Right lobe of liver (tissue), 6 donors: Measurements from ENCODE around the gene INTS1. TPM values are rescaled to one million over a fixed set of nuclear protein-coding genes. Genes with fewer than 3 reads are reported as not detected.
A peak's percentile ranks its signal among the peaks of the same experiment; 100 is the strongest.

ENCODE experiments used
- ATAC-seq, 4 donors: fragments of 200-7000 bp; cut with Tn5 transposase; one replicate each; pipeline ENCODE4 v1.9.1; 2020; ENCODE audit warnings: mild to moderate bottlenecking in 4 of 4, moderate library complexity in 4 of 4
- DNase-seq, 3 donors: peaks; one replicate each; pipeline ENCODE4 v3.0.0-alpha.2; 2020
- H3K27ac ChIP-seq, 3 donors: fragments of 200-600 bp; one replicate each; pipeline ENCODE4 v1.8.0; 2022
- H3K27me3 ChIP-seq, 2 donors: fragments of 200-600 bp; one replicate each; pipeline ENCODE4 v1.8.0; 2022
- H3K36me3 ChIP-seq, 4 donors: fragments of 200-600 bp; sonication (generic) in 1 of 4; one replicate each; pipeline versions ENCODE4 v1.5.1 to v1.8.0; 2017 to 2022; ENCODE audit warnings: control low read depth in 1 of 4
- H3K4me1 ChIP-seq, 4 donors: fragments of 200-600 bp; sonication (generic) in 1 of 4; one replicate each; pipeline versions ENCODE4 v1.5.1 to v1.8.0; 2017 to 2022; ENCODE audit warnings: control low read depth in 1 of 4
- H3K4me3 ChIP-seq, 3 donors: fragments of 200-600 bp; one replicate each; pipeline ENCODE4 v1.8.0; 2022
- H3K9me3 ChIP-seq, 4 donors: fragments of 200-600 bp; sonication (generic) in 1 of 4; one replicate each; pipeline versions ENCODE4 v1.5.1 to v1.8.0; 2017 to 2022; ENCODE audit warnings: control low read depth in 1 of 4
- POLR2A ChIP-seq: fragments of 450-650 bp; IDR thresholded peaks from one replicate; pipeline ENCODE4 v1.6.1; 2017; ENCODE audit warnings: antibody characterized with exemption, mild to moderate bottlenecking
- WGBS: methylation state at CpG from one replicate; pipeline ENCODE4 v1.1.6; 2018; ENCODE audit warnings: low coverage, low lambda C conversion rate; ENCODE audit not compliant: insufficient coverage; ENCODE audit errors: missing lambda C conversion rate; 5-methylcytosine and 5-hydroxymethylcytosine counted together
- intact Hi-C, 2 donors: fragments of 100-400 bp; cut with DNase I; formaldehyde crosslinking; loops; one replicate each; pipeline versions ENCODE4 v1.11.2 to v1.14.1; 2022
- total RNA-seq, 6 experiments: library from RNA; depleted of rRNA in 2 of 6; stranded (reverse); fragments of >200 nt in 2 of 6; fragmentation: NEBNext Ultra II Directional in 3 of 6; extraction: Animal tissue kit (Norgen Biotek cat#: 25700) in 3 of 6; gene quantifications; one replicate each; pipeline versions ENCODE4 v1.1.0 to v1.2.4, GENCODE V29; 2016 to 2023
- TF ChIP-seq, protein P1 (sequence below), 4 donors: fragments of 200-600 bp in 3 of 4; fragments of 450-650 bp in 1 of 4; IDR thresholded peaks; one replicate each; pipeline versions ENCODE4 v1.5.1 to v1.8.0; 2016 to 2022; ENCODE audit warnings: antibody characterized with exemption in 4 of 4, mild to moderate bottlenecking in 2 of 4
- donor health status: DM: no; HTN: yes; CAD: no.
- donor health status: DM: no; HTN: no; CAD: no.
- donor health status: DM: no; HTN: no; CAD: no.
- donor health status: DM: no; HTN: yes; CAD: no.
- donor health status: DM: no; HTN: yes; CAD: no.

INTS1 gene
- total RNA-seq, 6 experiments from 2014 or later: 30.1 to 49.6 (median 41.2) TPM

GRCh38 chr7:1542329-1542728, 38.1 kb upstream of the INTS1 start:
- Histone ChIP-seq H3K27ac (no peak overlapping the region), H3K36me3 (peaks cover 0 to 10% (median 8%) of the 10 kb centered on the region in 4 donors), H3K27me3 (no peaks in the 10 kb centered on the region), H3K4me3 (no peak overlapping the region), H3K9me3 (no peaks in the 10 kb centered on the region), H3K4me1 (peaks cover 0 to 6% (median 3%) of the 10 kb centered on the region in 4 donors)
- peak in 1 of 3 donors; percentile 31 for DNase-seq
- 84% methylated on average over 13 of the region's 21 CpGs for WGBS
- no peak for TF ChIP-seq POLR2A
- TF ChIP-seq, protein P1, sequence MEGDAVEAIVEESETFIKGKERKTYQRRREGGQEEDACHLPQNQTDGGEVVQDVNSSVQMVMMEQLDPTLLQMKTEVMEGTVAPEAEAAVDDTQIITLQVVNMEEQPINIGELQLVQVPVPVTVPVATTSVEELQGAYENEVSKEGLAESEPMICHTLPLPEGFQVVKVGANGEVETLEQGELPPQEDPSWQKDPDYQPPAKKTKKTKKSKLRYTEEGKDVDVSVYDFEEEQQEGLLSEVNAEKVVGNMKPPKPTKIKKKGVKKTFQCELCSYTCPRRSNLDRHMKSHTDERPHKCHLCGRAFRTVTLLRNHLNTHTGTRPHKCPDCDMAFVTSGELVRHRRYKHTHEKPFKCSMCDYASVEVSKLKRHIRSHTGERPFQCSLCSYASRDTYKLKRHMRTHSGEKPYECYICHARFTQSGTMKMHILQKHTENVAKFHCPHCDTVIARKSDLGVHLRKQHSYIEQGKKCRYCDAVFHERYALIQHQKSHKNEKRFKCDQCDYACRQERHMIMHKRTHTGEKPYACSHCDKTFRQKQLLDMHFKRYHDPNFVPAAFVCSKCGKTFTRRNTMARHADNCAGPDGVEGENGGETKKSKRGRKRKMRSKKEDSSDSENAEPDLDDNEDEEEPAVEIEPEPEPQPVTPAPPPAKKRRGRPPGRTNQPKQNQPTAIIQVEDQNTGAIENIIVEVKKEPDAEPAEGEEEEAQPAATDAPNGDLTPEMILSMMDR (IDR thresholded peaks at IDR 0.05): no peak
- no peak for ATAC-seq
- intact Hi-C loops: no loop called here

GRCh38 chr7:1541431-1542162, 37.4 kb upstream of the INTS1 start:
- no peaks in the 10 kb centered on the region for H3K9me3 ChIP-seq
- peaks cover 0 to 10% (median 8%) of the 10 kb centered on the region in 4 donors for H3K36me3 ChIP-seq
- TF ChIP-seq POLR2A: no peak
- TF ChIP-seq, protein P1 (IDR thresholded peaks at IDR 0.05): no peak
- ATAC-seq: no peak
- peaks cover 0 to 13% (median 6%) of the 10 kb centered on the region in 4 donors for H3K4me1 ChIP-seq
- H3K4me3 ChIP-seq: no peak overlapping the region
- no peaks in the 10 kb centered on the region for H3K27me3 ChIP-seq
- WGBS: 89% methylated on average over 9 of the region's 33 CpGs
- DNase-seq: peak in 1 of 3 donors; percentile 25
- intact Hi-C loops: no loop called here
- no peak overlapping the region for H3K27ac ChIP-seq

DNA sequence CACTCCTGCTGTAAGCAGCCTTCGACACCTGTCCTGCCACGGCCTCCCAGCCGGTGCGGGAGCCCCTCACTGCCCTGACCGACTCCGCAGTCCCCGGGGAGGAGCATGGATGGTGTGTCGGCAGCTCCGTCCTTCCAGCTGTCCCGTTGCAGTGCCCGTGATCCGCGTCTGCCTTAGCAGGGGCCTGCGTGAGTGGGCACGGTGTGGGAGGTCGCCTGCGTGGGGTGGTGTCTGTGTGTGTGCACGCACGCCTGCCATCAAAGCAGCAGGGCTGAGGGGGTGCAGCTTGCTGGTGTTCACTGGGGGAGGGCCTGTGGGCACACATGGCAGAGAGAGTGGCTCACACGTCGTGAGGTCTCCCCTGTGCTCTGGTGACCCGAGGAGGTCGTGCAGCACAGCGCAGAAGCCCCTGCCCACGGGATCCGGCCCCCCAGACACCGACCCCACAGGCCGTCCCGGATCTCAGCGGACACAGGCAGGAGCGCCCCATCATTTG, 36.6 kb upstream of the INTS1 start:
- DNase-seq: peak in 2 of 3 donors; percentile 25 to 44
- no peaks in the 10 kb centered on the region for H3K27me3 ChIP-seq
- 91% methylated on average over 9 of the region's 31 CpGs for WGBS
- H3K9me3 ChIP-seq: no peaks in the 10 kb centered on the region
- TF ChIP-seq POLR2A: no peak
- TF ChIP-seq, protein P1 (IDR thresholded peaks at IDR 0.05): no peak
- H3K36me3 ChIP-seq: peaks cover 0 to 10% (median 8%) of the 10 kb centered on the region in 4 donors
- H3K27ac ChIP-seq: no peak overlapping the region
- intact Hi-C loops: no loop called here
- no peak for ATAC-seq
- peaks cover 0 to 17% (median 7%) of the 10 kb centered on the region in 4 donors for H3K4me1 ChIP-seq
- no peak overlapping the region for H3K4me3 ChIP-seq

- Histone ChIP-seq H3K27me3 (no peaks in the 10 kb centered on the region), H3K27ac (no peak overlapping the region), H3K9me3 (no peaks in the 10 kb centered on the region), H3K36me3 (peaks cover 0 to 10% (median 8%) of the 10 kb centered on the region in 4 donors), H3K4me3 (no peak overlapping the region), H3K4me1 (peaks cover 0 to 17% (median 7%) of the 10 kb centered on the region in 4 donors)
- DNase-seq: peak in 2 of 3 donors; percentile 27 to 48
- WGBS: 96% methylated on average over 13 of the region's 73 CpGs
- TF ChIP-seq, protein P1 (IDR thresholded peaks at IDR 0.05): no peak
- TF ChIP-seq POLR2A: no peak
- intact Hi-C loops: no loop called here
- ATAC-seq: no peak
Observed at GRCh38 chr7:1539882-1540775, 35.9 kb upstream of the INTS1 start.
